ENCODE data around the gene HMGA1. TPM values are rescaled to one million over a fixed set of nuclear protein-coding genes. Genes with fewer than 3 reads are reported as not detected.

HMGA1 gene, protein sequence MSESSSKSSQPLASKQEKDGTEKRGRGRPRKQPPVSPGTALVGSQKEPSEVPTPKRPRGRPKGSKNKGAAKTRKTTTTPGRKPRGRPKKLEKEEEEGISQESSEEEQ
- polyA plus RNA-seq (ENCODE audit: insufficient read length) = 123 TPM

DNA sequence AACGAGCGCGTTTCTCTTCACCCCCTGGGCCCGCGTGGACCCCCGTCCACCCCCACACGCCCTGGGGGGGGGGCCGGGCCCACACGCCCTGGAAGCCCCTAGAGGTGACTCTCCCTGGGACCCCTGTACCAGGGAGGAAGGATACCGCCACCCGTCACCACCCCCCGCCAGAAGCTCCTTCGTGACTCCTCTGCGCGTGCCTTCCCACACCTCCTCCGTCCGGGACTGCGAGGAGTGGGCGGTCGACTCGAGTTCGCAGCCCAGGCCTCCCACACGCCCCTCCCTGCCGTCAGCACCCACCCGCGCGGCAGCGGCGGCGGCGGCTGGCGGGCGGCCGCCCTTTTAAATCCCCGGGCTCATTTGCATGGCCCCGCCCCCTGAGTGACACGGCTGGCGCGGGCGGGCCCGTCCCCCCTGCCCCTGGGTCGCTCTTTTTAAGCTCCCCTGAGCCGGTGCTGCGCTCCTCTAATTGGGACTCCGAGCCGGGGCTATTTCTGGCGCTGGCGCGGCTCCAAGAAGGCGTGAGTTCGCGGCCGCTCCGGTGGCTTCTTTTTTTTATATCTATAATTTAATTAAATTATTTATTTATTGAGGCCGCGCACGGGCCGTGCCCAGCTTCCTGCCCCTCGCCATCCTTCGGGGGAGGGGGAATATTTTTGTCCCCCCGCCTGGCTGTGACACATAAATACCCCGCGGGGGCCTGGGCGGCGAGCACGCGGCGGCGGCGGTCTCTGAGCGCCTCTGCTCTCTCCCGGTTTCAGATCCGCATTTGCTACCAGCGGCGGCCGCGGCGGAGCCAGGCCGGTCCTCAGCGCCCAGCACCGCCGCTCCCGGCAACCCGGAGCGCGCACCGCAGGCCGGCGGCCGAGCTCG lies at the start of gene HMGA1:
HMGA1 (plus strand) TSS at position 431 of the 873 bp plus-strand sequence. CDS start 3,908 bp downstream, outside the sequence.
- DNase-seq = peak; percentile 76

DNA sequence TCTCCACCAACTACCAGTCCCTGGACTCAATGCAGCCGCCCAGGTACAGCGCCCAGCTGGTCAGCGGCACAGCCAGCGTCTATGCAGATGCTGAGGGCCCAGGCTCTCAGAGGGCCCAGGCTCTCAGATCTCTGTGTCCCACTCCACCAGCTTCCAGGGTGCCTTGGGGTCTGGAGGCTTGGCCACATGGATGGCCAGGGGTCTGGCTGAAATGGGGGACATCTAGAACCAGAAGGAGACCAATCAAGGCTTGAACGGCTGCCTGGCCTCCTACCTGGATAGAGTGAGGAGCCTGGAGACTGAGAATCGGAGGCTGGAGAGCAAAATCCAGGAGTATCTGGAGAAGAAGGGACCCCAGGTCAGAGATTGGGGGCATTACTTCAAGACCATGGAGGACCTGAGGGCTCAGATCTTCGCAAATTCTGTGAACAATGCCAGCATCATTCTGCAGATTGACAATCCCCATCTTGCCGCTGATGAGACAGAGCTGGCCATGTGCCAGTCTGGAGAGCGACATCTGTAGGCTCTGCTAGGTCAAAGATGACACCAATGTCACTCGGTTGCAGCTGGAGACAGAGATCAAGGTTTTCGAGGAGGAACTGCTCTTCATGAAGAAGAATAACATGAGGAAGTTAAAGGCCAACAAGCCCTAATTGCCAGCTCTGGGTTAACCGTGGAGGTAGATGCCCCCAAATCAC lies 46.7 kb upstream of the HMGA1 start:
- no peak for DNase-seq

DNA sequence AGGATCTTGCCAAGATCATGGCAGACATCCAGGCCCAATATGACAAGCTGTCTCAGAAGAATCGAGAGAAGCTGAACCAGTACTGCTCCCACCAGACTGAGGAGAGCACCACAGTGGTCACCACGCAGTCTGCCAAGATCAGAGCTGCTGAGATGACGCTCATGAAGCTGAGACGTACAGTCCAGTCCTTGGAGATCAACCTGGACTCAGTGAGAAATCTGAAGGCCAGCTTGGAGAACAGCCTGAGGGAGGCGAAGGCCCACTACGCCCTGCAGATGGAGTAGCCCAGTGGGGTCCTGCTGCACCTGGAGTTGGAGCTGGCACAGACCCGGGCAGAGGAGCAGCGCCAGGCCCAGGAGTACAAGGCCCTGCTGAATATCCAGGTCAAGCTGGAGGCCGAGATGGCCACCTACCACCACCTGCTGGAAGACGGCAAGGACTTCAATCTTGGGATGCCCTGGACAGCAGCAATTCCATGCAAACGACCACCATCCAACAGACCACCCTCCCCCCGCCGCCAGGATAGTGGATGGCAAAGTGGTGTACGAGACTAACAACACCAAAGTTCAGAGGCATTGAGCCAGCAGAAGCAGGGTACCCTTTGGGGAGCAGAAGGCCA lies 46.1 kb upstream of the HMGA1 start:
- no peak for DNase-seq

DNA sequence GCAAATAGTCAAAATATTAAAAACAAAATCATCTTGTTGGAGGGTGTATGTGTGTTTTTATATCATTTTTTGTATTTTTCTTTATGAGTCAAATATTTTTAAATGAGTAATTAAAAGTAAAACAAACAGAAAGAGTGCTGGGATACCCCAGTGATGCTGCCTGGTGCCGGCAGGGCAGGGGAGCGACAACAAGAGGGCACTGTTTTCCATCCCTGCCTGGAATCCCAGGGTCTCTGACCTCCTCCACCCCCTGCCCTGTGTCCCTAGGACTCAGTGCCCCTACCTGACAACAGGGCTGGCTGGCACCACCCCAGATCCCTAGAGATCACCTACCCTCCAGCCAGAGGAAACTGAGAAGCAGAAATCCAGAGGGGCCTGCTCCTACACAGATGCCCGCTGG lies 41.9 kb upstream of the HMGA1 start:
- no peak for DNase-seq

DNA sequence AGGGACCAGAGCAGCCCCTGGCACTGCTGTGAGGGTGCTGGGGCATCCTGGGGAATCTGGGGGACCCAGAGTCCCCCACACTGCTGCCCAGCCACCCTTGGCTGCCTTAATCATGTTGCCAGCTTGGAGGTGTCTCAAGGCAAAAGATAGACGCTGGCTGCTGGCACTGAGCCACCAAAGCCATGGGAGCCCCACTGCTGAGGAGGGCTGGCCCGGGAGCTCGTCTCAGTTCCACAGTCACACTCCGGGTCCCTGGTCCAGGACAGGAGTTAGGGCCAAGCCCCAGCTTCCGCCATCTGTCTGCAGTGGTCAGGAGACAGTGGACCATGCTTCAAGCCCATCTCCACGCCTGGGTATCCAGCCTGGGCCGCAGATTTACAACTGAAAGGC lies 41.0 kb upstream of the HMGA1 start:
- no peak for DNase-seq

DNA sequence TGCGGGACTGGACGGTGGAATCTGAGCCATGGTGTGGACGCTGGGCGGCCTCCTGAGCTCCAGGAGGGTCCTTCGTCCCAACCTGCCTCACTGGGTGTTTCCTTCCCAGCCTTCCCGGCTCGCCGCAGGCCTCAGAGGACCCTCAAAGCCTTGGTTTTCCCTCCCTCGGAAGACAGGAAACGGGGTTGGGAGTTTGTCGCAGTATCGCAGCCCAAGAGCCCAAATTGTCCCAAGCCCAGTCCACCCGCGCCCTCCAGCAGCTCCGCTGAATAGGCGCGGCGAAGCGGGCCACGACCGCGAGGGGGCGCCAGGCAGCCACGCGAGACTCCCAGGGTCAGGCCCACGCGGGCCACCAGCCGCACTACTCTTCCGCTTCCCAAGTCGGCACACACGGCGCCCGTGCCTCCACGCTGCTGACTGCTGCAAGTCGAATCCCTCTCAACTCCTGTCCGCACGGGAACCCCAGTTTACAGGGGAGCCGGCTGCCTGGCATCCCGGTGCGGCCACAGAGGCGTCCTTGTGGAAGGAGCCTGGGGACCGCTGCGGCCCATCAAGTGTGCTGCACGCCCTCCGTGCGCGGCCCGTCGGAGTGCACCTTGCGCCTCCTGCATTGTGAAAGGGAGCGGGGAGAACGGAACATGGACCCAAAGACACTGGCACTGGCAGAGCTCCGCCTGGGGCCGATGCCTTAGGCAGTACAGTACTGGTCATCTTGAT lies 40.4 kb upstream of the HMGA1 start:
- DNase-seq = peak; percentile 79

DNA sequence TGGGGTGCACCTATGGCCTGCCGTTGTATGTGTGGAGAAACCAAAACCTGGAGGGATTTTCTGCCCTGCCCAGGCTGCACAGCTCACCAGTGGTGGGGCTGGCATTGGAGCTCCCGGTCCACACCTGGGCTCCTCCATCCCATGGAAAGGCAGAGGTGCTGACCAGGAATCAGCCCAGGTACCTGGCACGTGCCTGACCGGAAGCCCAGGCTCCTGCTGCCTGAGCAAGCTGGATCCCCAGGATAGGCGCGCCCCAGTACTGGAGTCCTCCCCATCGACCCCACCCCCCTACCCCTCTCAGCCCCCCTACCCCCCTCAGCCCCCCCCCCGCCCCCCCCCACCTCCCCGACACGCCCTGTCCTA lies 39.9 kb upstream of the HMGA1 start:
- no peak for DNase-seq

DNA sequence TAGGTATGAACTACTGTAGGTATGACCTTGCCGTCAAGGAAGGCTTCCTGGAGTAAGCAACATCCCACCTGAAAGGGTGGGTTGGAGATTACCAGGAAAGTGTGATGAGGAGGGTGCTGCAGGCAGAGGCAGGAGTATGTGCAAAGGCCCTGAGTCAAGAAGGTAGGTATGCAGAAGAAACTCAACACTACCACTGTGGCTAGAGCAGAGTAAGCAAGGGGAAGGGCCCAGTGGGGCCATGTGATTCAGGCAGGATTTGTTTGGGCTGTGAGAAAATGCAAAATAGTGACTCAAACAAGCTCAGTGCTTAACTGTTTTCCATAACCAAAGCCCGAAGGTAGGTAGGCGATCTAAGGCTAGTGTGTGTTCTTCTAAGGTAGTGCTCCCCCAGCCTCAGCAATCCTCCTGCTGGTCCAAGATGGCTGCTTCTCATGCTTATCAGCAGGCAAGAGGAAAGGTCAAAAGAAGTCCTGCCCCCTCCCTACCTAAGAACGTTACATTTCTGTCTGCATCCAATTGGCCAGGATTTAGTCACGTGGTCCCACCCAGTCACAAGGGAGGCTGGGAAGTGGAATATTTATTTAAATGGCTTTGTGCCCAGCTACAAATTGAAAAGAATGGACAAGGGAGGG lies 36.2 kb upstream of the HMGA1 start:
- DNase-seq = no peak

DNA sequence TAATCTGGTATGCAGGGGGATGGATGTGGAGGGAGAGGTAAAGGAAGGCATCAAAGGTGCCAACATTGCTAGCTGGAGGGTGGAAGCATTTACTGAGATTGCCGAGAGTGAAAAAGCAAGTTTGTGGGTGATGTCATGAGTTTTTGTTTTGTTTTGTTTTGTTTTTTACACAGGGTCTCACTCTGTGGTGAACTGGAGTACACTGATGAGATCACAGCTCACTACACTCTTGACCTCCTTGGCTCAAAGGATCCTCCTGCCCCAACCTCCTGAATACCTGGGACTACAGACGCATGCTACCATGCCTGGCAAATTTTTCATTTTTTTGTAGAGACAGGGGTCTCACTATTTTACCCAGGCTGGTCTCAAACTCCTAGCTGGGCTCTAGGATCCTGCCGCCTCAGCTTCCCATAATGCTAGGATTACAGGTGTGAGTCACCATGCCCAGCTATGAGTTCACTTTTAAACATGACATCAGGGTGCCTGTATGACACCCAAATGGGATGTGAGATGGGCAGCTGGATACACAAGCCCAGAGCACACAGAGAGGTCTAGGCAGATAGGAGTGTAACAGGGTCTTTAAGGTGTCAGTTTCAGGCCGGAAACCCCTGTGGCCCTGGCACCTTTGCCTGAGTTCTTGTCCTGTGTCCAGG lies 35.1 kb upstream of the HMGA1 start:
- DNase-seq = no peak

DNA sequence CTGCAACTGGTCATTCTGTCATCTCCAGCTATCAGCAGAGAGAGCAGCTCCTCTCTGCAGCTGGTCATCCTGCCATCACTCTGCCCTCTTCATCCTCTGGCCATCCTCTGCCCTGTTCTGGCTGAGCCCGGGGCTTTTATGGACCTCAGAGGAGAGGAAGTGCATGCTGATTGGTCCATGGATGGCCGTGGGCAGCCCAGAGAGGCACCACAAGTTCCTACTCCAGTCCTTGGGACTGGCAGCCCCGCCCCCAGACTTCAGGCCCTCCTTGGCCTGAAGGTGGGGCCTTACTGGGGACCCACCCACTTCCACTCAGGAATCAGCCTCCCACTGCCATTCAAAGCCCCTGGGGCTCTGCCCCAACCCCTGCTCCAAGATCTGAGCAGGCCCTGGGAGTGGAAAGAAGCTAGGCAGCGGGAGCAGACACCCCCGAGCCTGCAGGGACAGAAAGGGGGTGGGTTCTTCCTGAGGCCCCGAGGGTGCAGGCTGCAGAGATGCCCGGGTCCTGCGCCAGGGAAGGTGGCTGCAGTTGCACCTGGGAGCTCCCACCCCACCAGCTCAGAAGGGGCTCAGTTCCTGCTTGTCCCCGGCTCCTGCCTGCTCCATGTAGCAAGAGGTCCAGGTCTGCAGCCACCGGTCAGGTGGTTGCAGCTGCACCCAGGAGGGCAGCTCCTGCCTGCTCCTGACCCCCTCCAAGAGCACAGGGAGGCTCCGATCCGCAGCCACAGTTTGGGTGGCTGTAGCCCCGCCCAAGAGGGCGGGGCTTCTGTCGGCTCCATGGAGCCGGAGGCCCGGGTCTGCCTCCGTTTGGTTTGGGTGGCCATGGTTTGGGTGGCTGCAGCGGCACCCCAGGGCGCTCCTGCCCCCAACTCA lies 34.1 kb upstream of the HMGA1 start:
- no peak for DNase-seq

DNA sequence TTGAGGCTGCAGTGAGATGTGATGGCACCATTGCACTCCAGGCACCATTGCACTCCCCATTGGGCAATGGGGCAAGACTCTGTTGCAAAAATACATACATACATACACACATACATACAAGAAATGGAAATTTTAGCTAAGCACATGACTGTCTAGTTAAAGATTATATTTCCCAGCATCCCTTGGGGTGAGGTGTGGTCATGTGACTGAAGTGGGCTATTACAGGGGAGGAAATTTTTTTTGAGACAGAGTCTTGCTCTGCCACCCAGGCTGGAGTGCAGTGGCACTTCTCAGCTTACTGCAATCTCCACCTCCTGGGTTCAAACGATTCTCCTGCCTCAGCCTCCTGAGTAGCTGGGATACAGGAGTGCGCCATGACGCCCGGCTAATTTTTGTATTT lies 32.0 kb upstream of the HMGA1 start:
- no peak for DNase-seq

DNA sequence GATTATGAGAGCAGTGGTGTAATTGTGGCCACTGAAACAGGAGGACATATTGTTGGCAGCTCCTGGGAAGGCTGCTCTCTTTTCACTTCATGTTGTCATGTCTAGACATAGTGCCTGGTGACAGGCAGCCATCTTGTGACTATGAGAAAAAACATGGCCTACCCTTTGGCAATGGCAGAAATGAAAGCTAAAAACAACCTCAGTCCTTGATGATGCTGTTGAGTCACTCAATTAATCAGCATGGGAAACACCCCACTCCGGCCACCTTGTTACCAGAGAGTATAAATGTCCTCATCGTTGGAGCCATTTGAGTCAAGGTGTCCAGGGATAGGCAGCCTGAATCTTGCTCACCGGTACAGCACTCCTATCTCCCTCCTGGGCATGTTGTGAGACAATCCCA lies 31.2 kb upstream of the HMGA1 start:
- DNase-seq = no peak

DNA sequence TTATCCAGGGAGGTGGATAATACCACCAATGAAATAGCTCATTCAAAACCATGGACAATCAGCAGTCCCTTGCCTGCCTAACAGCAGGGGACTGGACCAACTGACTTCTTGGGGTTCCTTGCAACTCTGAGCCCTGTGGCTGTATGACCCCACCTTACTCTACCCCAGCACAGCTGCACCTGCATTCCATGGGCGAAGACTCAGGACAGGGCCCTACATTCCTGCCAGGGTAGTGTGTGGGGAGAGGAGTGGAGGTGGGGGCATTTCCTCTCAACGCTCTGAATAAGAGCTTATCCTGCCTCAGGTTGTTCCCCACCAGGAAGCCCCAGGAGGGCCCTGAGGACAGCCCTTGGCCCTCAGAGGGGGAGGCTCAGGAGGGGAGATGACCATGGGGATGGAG lies 30.8 kb upstream of the HMGA1 start:
- DNase-seq = no peak

DNA sequence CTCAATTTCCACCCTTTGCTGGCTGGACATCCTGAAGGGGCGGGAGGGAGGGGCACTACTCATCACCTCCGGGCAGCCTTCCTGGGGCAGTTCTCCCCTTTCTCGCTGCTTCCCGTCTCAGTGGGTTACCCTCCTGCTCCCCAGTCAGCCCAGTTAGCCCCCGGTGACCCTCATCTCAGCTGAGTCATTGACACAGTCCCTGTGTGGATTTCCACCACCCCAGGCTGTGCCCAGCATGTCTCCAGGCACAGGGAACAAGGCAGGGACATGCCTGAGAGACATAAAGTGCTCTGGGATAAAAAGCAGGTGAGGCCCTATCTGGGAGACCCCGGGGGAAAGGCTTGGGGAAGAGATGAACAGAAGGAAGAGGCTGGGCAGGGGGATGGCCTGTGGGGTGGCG lies 29.9 kb upstream of the HMGA1 start:
- DNase-seq = no peak

DNA sequence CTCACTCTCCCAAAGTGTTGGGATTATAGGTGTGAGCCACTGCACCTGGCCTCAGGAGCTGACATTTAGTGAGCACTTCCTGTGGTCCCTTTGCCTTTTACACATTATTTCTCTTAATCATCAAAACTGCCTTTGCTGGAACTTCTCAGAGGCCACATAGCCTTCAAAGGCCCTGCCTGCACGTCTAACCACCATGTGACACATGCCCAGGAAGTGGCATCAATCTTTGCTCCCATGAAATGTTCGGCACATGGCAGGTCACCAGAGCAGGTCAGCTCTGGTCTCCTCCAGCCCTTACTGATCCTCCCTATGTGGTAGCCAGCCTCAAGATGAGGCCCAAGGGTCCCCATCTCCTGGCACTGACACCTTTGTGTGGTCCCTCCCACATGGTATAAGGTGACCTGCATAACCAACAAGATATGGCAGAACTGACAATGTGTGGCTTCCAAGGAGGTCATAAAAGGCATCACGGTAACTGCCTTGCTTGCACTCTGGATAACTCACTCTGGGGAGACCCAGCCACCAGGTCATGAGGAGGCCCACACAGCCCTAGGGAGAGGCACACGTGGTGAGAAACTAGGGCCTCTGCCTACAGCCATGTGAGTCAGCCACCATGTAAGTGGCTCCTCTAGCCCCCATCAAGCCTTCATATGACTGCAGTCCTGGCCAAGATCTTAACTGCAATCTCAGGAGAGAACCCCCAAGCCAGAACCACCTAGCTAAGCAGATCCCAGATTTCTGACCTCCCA lies 28.8 kb upstream of the HMGA1 start:
- no peak for DNase-seq

DNA sequence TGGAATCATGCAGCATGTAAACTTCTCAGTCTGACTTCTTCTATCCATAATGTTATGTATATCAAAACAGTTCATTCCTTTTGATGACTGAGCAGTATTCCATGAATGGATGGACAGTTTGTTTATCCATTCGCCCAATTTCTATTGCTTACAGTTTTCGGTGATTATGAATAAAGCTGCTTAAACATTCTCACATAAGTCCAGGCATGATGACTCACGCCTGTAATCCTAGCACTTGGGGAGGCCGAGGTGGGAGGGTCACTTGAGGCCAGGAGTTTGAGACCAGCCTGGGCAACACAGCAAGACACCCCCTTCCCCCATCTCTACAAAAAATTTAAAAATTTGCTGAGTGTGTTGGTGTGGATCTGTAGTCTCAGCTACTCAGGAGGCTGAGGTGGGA lies 22.9 kb upstream of the HMGA1 start:
- DNase-seq = no peak

DNA sequence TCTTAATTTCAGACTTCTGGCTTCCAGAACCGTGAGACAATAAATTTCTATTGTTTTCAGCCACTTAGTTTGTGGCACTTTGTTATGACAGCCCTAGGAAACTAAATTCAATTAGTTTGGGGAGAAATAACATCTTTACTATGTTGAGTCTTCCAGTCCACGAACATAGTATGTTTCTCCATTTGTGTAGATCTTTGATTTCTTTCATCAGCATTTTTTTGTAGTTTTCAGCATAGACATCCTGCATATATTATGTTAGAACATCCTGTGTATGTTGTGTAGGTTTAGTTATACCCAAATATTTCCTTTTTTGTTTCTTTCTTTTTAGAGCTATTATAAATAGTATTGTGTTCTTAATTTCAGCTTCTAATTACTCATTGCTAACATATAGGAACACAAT lies 18.0 kb upstream of the HMGA1 start:
- no peak for DNase-seq

DNA sequence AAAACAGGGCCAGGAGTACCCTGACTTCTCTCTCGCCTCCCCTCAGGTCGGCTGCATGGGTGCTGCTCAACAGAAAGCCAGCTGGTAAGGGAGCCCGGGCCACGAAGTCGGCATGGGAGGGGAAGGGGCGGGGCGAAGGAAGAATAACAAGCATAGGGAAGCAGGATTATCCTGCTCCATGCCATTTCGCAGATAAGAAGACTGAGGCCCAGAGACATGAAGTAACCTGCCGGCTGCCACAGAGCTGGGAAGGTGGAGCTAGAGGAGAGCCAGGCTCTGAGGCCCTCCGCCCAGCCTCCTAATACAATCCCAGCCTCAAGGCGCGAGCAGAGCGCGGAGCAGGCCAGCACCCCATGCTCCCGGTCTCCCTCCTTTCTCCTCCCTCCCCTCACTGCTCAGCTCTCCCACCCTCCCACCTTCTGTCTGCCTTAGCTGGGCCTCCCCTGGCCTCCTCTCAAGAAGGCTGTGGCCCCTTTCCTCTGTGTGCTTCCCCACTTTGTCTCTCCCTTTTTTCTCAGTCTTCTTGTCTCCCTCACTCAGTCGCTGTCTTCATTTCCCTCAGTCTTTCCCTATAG lies 13.2 kb upstream of the HMGA1 start:
- no peak for DNase-seq

All from hindlimb muscle (tissue), 1 donor.